HEK293 (cell line): ENCODE measurements around the gene GRK7.

Experiments used
- TCF7L2 ChIP-seq: IDR thresholded peaks from 2 replicates; pipeline ENCODE4 v1.6.1; 2011; ENCODE audit warnings: low read depth, mild to moderate bottlenecking, inconsistent platforms, low read length, moderate library complexity, borderline replicate concordance
- ZNF16 ChIP-seq: fragments of 450-650 bp; formaldehyde crosslinking; IDR thresholded peaks from 2 replicates; pipeline ENCODE4 v1.5.1; 2016; ENCODE audit warnings: low read depth, missing biosample characterization, missing genetic modification characterization
- ZNF324 ChIP-seq: fragments of 450-650 bp; formaldehyde crosslinking; IDR thresholded peaks from 2 replicates; pipeline ENCODE4 v1.5.1; 2016; ENCODE audit warnings: missing biosample characterization, missing genetic modification characterization
- ZNF37A ChIP-seq: fragments of 450-650 bp; IDR thresholded peaks from 2 replicates; pipeline ENCODE4 v1.5.1; 2018; ENCODE audit warnings: missing biosample characterization, missing genetic modification characterization
- ZNF530 ChIP-seq: fragments of 450-650 bp; formaldehyde crosslinking; IDR thresholded peaks from 2 replicates; pipeline ENCODE4 v1.5.1; 2016; ENCODE audit warnings: low read depth, missing biosample characterization, missing genetic modification characterization
- ZNF561 ChIP-seq: fragments of 450-650 bp; IDR thresholded peaks from 2 replicates; pipeline ENCODE4 v1.5.1; 2018; ENCODE audit warnings: missing biosample characterization, missing genetic modification characterization, borderline replicate concordance
- ZNF664 ChIP-seq: fragments of 450-650 bp; formaldehyde crosslinking; IDR thresholded peaks from 2 replicates; pipeline ENCODE4 v1.5.1; 2016; ENCODE audit warnings: missing biosample characterization, missing genetic modification characterization
- TF ChIP-seq, protein P1 (sequence below): sonication (generic); formaldehyde crosslinking; IDR thresholded peaks from 2 replicates; pipeline ENCODE4 v1.8.1; 2022; ENCODE audit warnings: mild to moderate bottlenecking, moderate library complexity, missing genetic modification reagents
- TF ChIP-seq, protein P2 (sequence below): fragments of 450-650 bp; formaldehyde crosslinking; IDR thresholded peaks from 2 replicates; pipeline ENCODE4 v1.5.1; 2016; ENCODE audit warnings: missing biosample characterization, missing genetic modification characterization

DNA sequence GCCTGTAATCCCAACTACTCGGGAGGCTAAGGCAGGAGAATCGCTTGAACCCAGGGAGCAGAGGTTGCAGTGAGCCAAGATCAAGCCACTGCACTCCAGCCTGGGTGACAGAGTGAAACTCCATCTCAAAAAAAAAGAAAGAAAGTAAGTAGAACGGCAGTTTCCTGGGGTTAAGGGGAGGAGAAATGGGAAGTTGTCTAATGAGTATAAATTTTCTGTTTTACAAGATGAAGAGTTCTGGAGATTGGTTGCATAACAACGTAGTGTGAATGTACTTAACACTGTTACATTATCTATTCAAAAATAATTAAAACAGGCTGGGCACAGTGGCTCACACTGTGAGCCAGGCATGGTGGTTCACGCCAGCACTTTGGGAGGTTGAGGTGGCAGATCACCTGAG lies 45.4 kb downstream of the GRK7 start:
- TF ChIP-seq ZNF324 (tag by site-specific recombination) (no peak), TCF7L2 (no peak), ZNF561 (no peak), ZNF16 (tag by site-specific recombination) (no peak), ZNF664 (tag by site-specific recombination) (no peak), ZNF37A (tag by site-specific recombination) (no peak), ZNF530 (tag by site-specific recombination) (no peak)
- TF ChIP-seq, protein P1, sequence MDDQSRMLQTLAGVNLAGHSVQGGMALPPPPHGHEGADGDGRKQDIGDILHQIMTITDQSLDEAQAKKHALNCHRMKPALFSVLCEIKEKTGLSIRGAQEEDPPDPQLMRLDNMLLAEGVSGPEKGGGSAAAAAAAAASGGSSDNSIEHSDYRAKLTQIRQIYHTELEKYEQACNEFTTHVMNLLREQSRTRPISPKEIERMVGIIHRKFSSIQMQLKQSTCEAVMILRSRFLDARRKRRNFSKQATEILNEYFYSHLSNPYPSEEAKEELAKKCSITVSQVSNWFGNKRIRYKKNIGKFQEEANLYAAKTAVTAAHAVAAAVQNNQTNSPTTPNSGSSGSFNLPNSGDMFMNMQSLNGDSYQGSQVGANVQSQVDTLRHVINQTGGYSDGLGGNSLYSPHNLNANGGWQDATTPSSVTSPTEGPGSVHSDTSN: no peak
- TF ChIP-seq, protein P2, sequence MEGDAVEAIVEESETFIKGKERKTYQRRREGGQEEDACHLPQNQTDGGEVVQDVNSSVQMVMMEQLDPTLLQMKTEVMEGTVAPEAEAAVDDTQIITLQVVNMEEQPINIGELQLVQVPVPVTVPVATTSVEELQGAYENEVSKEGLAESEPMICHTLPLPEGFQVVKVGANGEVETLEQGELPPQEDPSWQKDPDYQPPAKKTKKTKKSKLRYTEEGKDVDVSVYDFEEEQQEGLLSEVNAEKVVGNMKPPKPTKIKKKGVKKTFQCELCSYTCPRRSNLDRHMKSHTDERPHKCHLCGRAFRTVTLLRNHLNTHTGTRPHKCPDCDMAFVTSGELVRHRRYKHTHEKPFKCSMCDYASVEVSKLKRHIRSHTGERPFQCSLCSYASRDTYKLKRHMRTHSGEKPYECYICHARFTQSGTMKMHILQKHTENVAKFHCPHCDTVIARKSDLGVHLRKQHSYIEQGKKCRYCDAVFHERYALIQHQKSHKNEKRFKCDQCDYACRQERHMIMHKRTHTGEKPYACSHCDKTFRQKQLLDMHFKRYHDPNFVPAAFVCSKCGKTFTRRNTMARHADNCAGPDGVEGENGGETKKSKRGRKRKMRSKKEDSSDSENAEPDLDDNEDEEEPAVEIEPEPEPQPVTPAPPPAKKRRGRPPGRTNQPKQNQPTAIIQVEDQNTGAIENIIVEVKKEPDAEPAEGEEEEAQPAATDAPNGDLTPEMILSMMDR (tag by site-specific recombination): no peak
